CD4-positive, alpha-beta T cell (primary cell): ENCODE results near the gene ESYT1. TPM values are rescaled to one million over a fixed set of nuclear protein-coding genes. Genes with fewer than 3 reads are reported as not detected.

Experiments
- ATAC-seq: fragments of 200-7000 bp; cut with Tn5 transposase; one replicate; pipeline ENCODE4 v1.10.0; 2022; ENCODE audit warnings: mild to moderate bottlenecking; ENCODE audit not compliant: poor library complexity
- CTCF ChIA-PET: fragments of 350-600 bp; sonication (Branson Sonifier 250); formaldehyde crosslinking; loops from one replicate; lab custom pipeline; 2021; ENCODE audit warnings: antibody characterized with exemption, inconsistent platforms; lab: Charles Lee
- POLR2A ChIA-PET: fragments of 350-600 bp; sonication (Branson Sonifier 250); formaldehyde crosslinking; loops from one replicate; lab custom pipeline; 2021; ENCODE audit warnings: antibody characterized with exemption, inconsistent platforms; lab: Charles Lee
- DNase-seq, 14 experiments: peaks; one replicate each; pipeline ENCODE4 v3.0.0-alpha.2; 2013 to 2020; ENCODE audit warnings: mixed read lengths in 2 of 14
- H3K27ac ChIP-seq, 2 donors: one replicate each; pipeline versions ENCODE4 v1.5.1 to v1.7.0; 2013; ENCODE audit warnings: low read length in 2 of 2, low read depth in 1 of 2, mild to moderate bottlenecking in 1 of 2
- H3K27me3 ChIP-seq, 2 experiments: 1 replicate in 1 of 2; 2 replicates in 1 of 2; pipeline versions ENCODE4 v1.6.1 to v1.7.0; 2013; ENCODE audit warnings: low read length in 2 of 2, control low read depth in 1 of 2, mild to moderate bottlenecking in 1 of 2, moderate library complexity in 1 of 2; ENCODE audit not compliant: insufficient read depth in 2 of 2, control insufficient read depth in 1 of 2
- H3K36me3 ChIP-seq: one replicate; pipeline ENCODE4 v1.6.1; 2013; ENCODE audit warnings: low read length, control low read depth; ENCODE audit not compliant: insufficient read depth
- H3K4me1 ChIP-seq: one replicate; pipeline ENCODE4 v1.6.1; 2013; ENCODE audit warnings: low read length, control low read depth; ENCODE audit not compliant: insufficient read depth
- H3K4me3 ChIP-seq: one replicate; pipeline ENCODE4 v1.5.1; 2013; ENCODE audit warnings: mild to moderate bottlenecking, low read length, moderate library complexity
- H3K9me3 ChIP-seq, 2 experiments: 1 replicate in 1 of 2; 2 replicates in 1 of 2; pipeline versions ENCODE4 v1.6.1 to v1.7.0; 2013; ENCODE audit warnings: low read length in 2 of 2, mild to moderate bottlenecking in 2 of 2, control low read depth in 1 of 2, moderate library complexity in 1 of 2; ENCODE audit not compliant: control insufficient read depth in 1 of 2, insufficient read depth in 1 of 2
- H3K27ac Mint-ChIP-seq: one replicate; pipeline ENCODE4 v1.8.0; 2020; ENCODE audit warnings: mixed read lengths
- H3K27me3 Mint-ChIP-seq: one replicate; pipeline ENCODE4 v1.8.0; 2021; ENCODE audit warnings: mixed read lengths
- H3K36me3 Mint-ChIP-seq: one replicate; pipeline ENCODE4 v1.8.0; 2021; ENCODE audit warnings: low read depth, mixed read lengths
- H3K4me1 Mint-ChIP-seq: one replicate; pipeline ENCODE4 v1.8.0; 2021; ENCODE audit warnings: low read depth, mixed read lengths
- H3K4me3 Mint-ChIP-seq: one replicate; pipeline ENCODE4 v1.8.0; 2020; ENCODE audit warnings: mild to moderate bottlenecking, mixed read lengths
- H3K9me3 Mint-ChIP-seq: one replicate; pipeline ENCODE4 v1.8.0; 2020; ENCODE audit warnings: mixed read lengths
- CTCF ChIP-seq: fragments of 200-600 bp; IDR thresholded peaks from one replicate; pipeline ENCODE4 v1.8.0; 2022; ENCODE audit warnings: antibody characterized with exemption, mild to moderate bottlenecking
- intact Hi-C, 2 experiments: fragments of 100-400 bp; cut with DNase I in 1 of 2; cut with micrococcal nuclease in 1 of 2; formaldehyde crosslinking; loops; one replicate each; pipeline versions ENCODE4 v1.15.1 to v1.9.0; 2023 to 2025; cut with DNase I, micrococcal nuclease
- total RNA-seq, 174 experiments: library from RNA in 2 of 174; stranded (reverse) in 2 of 174; gene quantifications; one replicate each; pipeline ENCODE4 v1.2.3 and lab custom pipeline; 2021 to 2026

ESYT1 gene
- total RNA-seq, 2 experiments from 2014 or later, result 88.5 to 90.3 TPM

- POLR2A ChIA-PET, result interaction anchor here (0.8 to 6.7 kb wide), 10 partner anchors 11 to 157 kb away, joined by 3 to 89 read pairs (median 4); partner anchors contain the start of genes CNPY2, ESYT1, PA2G4 and RNF41
- intact Hi-C loops, result loop anchor here in 1 of 2 experiments (1.0 kb wide), 1 partner anchor 31 kb away; the partner anchor contains the start of gene ESYT1
- Mint-ChIP-seq H3K36me3 (peaks cover 57% of the 10 kb centered on the region), H3K27me3 (no peaks in the 10 kb centered on the region), H3K9me3 (no peaks in the 10 kb centered on the region), H3K4me3 (peak overlapping the region; percentile 96), H3K27ac (peak overlapping the region; percentile 92), H3K4me1 (peaks cover 40% of the 10 kb centered on the region)
- Histone ChIP-seq H3K4me1 (peaks cover 50% of the 10 kb centered on the region), H3K4me3 (peak overlapping the region; percentile 78), H3K27ac (peak overlapping the region; percentile 84 to 92), H3K36me3 (peaks cover 49% of the 10 kb centered on the region), H3K9me3 (no peaks in the 10 kb centered on the region), H3K27me3 (no peaks in the 10 kb centered on the region)
- no peak for TF ChIP-seq CTCF
- ATAC-seq, result no peak
- peak in 4 of 14 experiments; percentile 40 to 55 (median 43) for DNase-seq
- CTCF ChIA-PET, result interaction anchor here (0.7 to 5.3 kb wide), 4 partner anchors 29 to 107 kb away, joined by 4 to 42 read pairs (median 6); partner anchors contain the start of genes SMARCC2 and ZC3H10
Measured at GRCh38 chr12:56158926-56159461, 30.9 kb downstream of the ESYT1 start.

- Histone ChIP-seq H3K27ac (peak overlapping the region; percentile 84 to 92), H3K4me1 (peaks cover 50% of the 10 kb centered on the region), H3K4me3 (peak overlapping the region; percentile 78), H3K27me3 (no peaks in the 10 kb centered on the region), H3K9me3 (no peaks in the 10 kb centered on the region), H3K36me3 (peaks cover 55% of the 10 kb centered on the region)
- H3K27ac Mint-ChIP-seq, result peak overlapping the region; percentile 92
- no peak for ATAC-seq
- no peaks in the 10 kb centered on the region for H3K27me3 Mint-ChIP-seq
- POLR2A ChIA-PET, result interaction anchor here (1.1 to 6.7 kb wide), 8 partner anchors 11 to 62 kb away, joined by 3 to 89 read pairs (median 8); partner anchors contain the start of genes ESYT1, PA2G4, RNF41 and SMARCC2
- no peak for TF ChIP-seq CTCF
- peaks cover 40% of the 10 kb centered on the region for H3K4me1 Mint-ChIP-seq
- DNase-seq, result no peak
- intact Hi-C loops, result loop anchor here in 1 of 2 experiments (2.0 kb wide), 1 partner anchor 29 kb away; the partner anchor contains the start of gene SMARCC2
- peak overlapping the region; percentile 96 for H3K4me3 Mint-ChIP-seq
- H3K9me3 Mint-ChIP-seq, result no peaks in the 10 kb centered on the region
- peaks cover 63% of the 10 kb centered on the region for H3K36me3 Mint-ChIP-seq
- CTCF ChIA-PET, result interaction anchor here (0.7 to 5.3 kb wide), 5 partner anchors 10 to 107 kb away, joined by 3 to 42 read pairs (median 4); partner anchors contain the start of genes SMARCC2 and ZC3H10
Measured at GRCh38 chr12:56159482-56160192, 31.6 kb downstream of the ESYT1 start.

DNA sequence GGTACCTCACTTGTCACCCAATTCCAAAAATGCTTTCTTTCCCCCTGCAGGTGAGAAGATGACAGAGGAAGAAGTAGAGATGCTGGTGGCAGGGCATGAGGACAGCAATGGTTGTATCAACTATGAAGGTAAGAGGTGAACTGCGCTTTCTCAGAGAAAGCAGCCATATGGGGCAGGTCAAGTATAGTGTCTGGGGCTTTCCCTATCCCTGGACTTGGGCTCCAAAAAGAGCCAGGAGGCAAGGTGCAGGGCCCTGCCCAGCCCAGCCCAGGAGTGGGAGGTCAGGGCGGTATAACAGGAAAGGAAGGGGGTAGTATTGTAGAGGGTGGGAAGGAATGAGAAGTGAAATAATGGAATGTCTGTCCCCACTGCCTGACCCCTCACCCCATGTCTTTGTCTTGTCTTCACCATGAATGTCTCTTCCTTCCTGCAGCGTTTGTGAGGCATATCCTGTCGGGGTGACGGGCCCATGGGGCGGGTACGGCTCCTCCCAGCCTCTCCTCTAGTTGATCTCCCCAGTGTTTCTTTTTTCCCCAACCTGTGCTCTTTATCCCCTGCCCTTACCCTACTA is 32.2 kb downstream of the ESYT1 start:
- Histone ChIP-seq H3K9me3 (no peaks in the 10 kb centered on the region), H3K36me3 (peaks cover 62% of the 10 kb centered on the region), H3K27me3 (no peaks in the 10 kb centered on the region), H3K4me3 (peak overlapping the region; percentile 78), H3K27ac (peak overlapping the region; percentile 84 to 92), H3K4me1 (peaks cover 50% of the 10 kb centered on the region)
- peak; percentile 62 for ATAC-seq
- Mint-ChIP-seq H3K9me3 (no peaks in the 10 kb centered on the region), H3K4me3 (peak overlapping the region; percentile 96), H3K4me1 (peaks cover 40% of the 10 kb centered on the region), H3K36me3 (peaks cover 70% of the 10 kb centered on the region), H3K27me3 (no peaks in the 10 kb centered on the region), H3K27ac (peak overlapping the region; percentile 92)
- DNase-seq, result peak; percentile 40 to 90 (median 64)
- intact Hi-C loops, result loop anchor here in 1 of 2 experiments (2.0 kb wide), 1 partner anchor 29 kb away; the partner anchor contains the start of gene SMARCC2
- POLR2A ChIA-PET, result interaction anchor here (1.0 to 6.7 kb wide), 8 partner anchors 10 to 56 kb away, joined by 3 to 89 read pairs (median 7); partner anchors contain the start of genes ESYT1, PA2G4, SMARCC2 and ZC3H10
- TF ChIP-seq CTCF, result no peak
- CTCF ChIA-PET, result interaction anchor here (0.8 to 5.3 kb wide), 4 partner anchors 11 to 41 kb away, joined by 3 to 42 read pairs (median 6); partner anchors contain the start of genes SMARCC2 and ZC3H10
